Keratinocyte (primary cell): ENCODE results near the gene PROM1.

Experiments used
- EZH2 ChIP-seq: IDR thresholded peaks from one replicate; pipeline ENCODE4 v1.6.1; 2012; ENCODE audit warnings: inconsistent platforms, mild to moderate bottlenecking, low read length, moderate library complexity
- TF ChIP-seq, protein P1 (sequence below), 3 experiments: IDR thresholded peaks in 1 of 3; conservative IDR thresholded peaks in 1 of 3; optimal IDR thresholded peaks in 1 of 3; 2 replicates in 2 of 3; 3 replicates in 1 of 3; pipeline versions ENCODE3 to v1.5.1; 2011; ENCODE audit warnings: low read length in 3 of 3, mild to moderate bottlenecking in 3 of 3, moderate library complexity in 2 of 3, control low read depth in 1 of 3, inconsistent platforms in 1 of 3; ENCODE audit not compliant: insufficient read depth in 2 of 3; ENCODE audit errors: extremely low read depth in 1 of 3

DNA sequence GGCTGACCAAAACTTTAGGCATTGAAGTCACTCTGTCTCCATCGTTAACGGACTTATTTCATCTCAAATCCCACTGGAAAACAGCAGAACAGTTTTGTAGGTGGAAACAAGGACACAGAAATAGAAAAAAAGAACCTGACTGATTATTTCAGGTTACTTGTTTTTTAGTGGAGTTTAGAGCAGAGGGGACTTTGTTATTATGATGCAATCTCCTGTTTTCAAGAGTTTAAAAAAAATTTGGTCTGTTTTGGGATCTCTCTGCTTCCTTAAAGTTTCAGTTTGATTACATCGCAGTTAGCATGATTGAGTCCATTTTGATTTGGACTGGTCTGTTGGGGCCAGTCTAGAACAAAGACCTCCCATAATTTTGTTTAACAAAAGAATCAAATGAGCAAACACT is 13.6 kb downstream of the PROM1 start:
- TF ChIP-seq, protein P1, sequence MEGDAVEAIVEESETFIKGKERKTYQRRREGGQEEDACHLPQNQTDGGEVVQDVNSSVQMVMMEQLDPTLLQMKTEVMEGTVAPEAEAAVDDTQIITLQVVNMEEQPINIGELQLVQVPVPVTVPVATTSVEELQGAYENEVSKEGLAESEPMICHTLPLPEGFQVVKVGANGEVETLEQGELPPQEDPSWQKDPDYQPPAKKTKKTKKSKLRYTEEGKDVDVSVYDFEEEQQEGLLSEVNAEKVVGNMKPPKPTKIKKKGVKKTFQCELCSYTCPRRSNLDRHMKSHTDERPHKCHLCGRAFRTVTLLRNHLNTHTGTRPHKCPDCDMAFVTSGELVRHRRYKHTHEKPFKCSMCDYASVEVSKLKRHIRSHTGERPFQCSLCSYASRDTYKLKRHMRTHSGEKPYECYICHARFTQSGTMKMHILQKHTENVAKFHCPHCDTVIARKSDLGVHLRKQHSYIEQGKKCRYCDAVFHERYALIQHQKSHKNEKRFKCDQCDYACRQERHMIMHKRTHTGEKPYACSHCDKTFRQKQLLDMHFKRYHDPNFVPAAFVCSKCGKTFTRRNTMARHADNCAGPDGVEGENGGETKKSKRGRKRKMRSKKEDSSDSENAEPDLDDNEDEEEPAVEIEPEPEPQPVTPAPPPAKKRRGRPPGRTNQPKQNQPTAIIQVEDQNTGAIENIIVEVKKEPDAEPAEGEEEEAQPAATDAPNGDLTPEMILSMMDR (optimal IDR thresholded peaks at IDR 0.05 in 1 of 3, IDR thresholded peaks at IDR 0.05 in 1 of 3, conservative IDR thresholded peaks at IDR 0.05 in 1 of 3; ENCODE audit: extremely low read depth in 1 of 3, insufficient read depth in 2 of 3, low read length in 3 of 3), result no peak
- no peak for TF ChIP-seq EZH2
